NCI-H2227 (cell line): ENCODE measurements around the gene PCDH20.
"Not testable (repeated sequence)": the region's sequence is repeated elsewhere in the genome, so short reads cannot be mapped to it uniquely, and the experiment has no call there.

ENCODE experiments used
- DNase-seq: peaks from one replicate; lab custom pipeline; 2025; ENCODE audit not compliant: unreplicated experiment; lab: John Stamatoyannopoulos, UW

The PCDH20 gene, protein sequence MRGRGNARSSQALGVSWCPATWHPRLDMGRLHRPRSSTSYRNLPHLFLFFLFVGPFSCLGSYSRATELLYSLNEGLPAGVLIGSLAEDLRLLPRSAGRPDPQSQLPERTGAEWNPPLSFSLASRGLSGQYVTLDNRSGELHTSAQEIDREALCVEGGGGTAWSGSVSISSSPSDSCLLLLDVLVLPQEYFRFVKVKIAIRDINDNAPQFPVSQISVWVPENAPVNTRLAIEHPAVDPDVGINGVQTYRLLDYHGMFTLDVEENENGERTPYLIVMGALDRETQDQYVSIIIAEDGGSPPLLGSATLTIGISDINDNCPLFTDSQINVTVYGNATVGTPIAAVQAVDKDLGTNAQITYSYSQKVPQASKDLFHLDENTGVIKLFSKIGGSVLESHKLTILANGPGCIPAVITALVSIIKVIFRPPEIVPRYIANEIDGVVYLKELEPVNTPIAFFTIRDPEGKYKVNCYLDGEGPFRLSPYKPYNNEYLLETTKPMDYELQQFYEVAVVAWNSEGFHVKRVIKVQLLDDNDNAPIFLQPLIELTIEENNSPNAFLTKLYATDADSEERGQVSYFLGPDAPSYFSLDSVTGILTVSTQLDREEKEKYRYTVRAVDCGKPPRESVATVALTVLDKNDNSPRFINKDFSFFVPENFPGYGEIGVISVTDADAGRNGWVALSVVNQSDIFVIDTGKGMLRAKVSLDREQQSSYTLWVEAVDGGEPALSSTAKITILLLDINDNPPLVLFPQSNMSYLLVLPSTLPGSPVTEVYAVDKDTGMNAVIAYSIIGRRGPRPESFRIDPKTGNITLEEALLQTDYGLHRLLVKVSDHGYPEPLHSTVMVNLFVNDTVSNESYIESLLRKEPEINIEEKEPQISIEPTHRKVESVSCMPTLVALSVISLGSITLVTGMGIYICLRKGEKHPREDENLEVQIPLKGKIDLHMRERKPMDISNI

GRCh38 chr13:61415749-61416148, at the start of gene PCDH20:
TSS of gene PCDH20 (minus strand) at chr13:61415849. CDS start at chr13:61415158, 691 bp downstream.
- no peak for DNase-seq

GRCh38 chr13:61463024-61463423, 47.4 kb upstream of the PCDH20 start:
- DNase-seq = no peak

DNA sequence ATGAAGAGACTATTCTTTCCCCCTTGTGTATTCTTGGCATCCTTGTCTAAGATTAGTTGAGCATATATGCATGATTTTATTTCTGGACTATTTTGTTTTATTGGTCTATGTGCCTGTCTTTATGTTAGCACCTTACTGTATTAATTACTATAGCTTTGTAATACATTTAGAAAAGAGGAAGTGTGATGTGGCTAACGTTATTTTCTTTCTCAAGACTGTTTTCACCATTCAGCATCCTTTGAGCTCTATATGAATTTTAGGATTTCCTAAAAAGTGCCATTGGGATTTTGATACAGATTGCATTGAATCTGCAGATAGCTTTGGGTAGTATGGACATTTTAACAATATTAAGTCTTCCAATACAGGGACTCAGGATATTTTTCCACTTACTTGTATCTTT, 37.5 kb upstream of the PCDH20 start:
- no peak for DNase-seq

- DNase-seq = no peak
These were observed 16.4 kb upstream of the PCDH20 start for GRCh38 chr13:61432029-61432428.

DNA sequence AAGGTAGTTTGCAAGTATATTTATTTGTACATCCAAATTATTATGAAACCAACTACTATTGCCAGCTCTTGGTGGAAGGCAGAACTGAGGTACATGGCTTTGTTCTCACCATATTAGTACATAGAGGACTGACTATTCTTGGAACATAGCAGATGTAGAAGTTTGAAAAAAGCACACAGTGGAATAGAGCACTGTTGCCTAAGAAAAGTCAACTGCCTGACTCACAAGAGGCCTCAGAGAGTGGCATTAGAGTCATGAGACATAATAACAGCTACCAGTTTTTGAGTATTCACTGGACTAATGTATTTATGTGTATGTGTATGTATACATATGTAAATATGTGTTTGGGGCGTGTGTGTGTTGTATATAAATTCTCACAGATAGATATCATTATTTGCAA, 8.3 kb upstream of the PCDH20 start:
- no peak for DNase-seq

GRCh38 chr13:61417086-61417570, 1.5 kb upstream of the PCDH20 start:
- DNase-seq = no peak

DNA sequence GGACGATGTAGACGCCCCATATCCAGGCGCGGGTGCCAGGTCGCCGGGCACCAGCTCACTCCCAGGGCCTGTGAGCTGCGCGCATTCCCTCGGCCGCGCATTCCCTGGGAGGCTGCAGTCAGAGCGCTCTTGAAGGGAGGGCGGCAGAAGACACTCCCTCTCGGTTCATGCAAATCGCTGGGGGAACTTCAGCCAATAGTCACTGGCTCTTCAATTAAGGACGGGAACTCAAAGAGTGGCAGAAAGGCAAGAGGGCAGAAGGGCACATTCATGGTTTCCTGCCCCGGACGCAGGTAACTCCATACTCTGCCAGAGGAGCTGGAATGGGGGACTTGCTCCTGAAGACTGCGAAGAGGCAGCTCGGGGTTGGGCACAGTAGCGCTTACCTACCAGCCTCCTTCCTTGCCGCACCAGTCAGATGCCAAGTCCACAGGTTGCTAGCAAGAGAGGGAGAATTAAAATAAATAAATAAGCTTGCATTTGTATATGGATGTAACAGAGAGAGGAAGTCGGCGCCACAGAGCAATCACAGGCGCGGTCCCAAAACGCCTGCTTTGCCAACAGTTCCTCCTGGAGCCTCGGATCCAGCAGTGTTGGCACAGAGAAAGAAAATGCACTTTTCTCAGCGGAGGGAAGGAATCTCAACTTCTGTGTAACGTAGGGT, 459 bp downstream of the PCDH20 start:
- DNase-seq = peak; percentile 43

DNA sequence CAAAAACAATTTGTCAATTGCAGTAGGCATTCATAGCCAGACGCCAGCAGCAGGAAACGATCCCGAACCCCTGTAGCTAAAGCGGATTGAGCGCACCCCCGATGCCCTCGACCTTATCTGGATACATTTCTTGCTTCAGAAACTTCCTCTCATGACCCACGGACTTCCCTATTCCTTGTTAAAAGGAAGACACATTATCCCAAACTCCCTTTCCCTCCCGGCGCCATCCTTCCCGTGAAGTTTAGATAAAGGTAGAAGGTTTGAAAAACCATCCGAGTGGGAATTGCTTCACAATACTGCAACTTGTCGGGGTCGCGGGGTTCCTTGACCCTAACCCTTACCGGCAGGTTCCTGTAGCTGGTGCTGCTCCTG, 977 bp downstream of the PCDH20 start:
- DNase-seq = no peak

GRCh38 chr13:61413572-61414535, 1.8 kb downstream of the PCDH20 start:
- DNase-seq = no peak

- no peak for DNase-seq
These were observed 4.9 kb downstream of the PCDH20 start for GRCh38 chr13:61410669-61411297.

- DNase-seq = no peak
These were observed 5.4 kb downstream of the PCDH20 start for GRCh38 chr13:61410266-61410665.

- DNase-seq = no peak
These were observed 7.1 kb downstream of the PCDH20 start for GRCh38 chr13:61408571-61408970.

GRCh38 chr13:61406275-61406674, 9.4 kb downstream of the PCDH20 start:
- no peak for DNase-seq

DNA sequence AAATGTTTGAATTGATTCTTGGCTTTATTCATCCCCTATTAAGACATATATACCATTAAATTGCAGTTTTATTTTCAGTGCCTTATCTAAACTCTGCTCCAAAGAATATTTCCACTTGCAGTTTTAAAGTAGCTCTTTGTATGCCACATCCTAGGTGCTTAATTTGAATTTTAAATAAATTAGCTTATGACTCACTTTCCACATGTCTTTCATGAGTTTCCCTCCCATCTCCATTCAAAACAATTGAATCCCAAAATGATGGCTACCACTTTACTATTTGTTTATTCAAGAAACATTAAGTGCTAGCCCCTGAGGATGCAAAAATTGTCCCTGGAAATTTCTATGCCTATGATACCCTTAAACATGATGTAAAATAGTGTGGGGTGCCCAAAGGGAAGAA, 19.5 kb downstream of the PCDH20 start:
- DNase-seq = no peak

GRCh38 chr13:61391426-61391825, 24.2 kb downstream of the PCDH20 start:
- no peak for DNase-seq

DNA sequence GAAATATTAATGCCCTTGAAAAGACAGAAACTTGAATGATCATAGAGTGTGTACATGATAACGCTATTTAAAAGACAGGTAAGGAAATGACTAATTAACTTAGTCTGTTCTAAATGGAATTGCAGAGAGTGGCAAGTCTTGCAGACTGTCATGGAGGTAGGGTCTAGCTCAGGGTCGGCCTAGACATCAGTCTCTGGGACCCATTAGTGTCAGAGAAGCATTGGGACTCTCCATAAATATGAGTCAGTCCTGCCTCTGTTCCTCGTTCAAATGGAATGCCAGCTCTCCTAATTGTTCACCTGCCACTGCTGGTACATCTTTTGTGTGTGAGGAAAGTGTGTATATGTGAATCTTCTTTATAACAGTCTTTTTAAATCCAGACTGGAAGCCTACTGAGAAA, 28.0 kb downstream of the PCDH20 start:
- DNase-seq = no peak

- DNase-seq = no peak
These were observed 32.5 kb downstream of the PCDH20 start for GRCh38 chr13:61383111-61383510.

- DNase-seq = no peak
These were observed 45.1 kb downstream of the PCDH20 start for GRCh38 chr13:61370520-61370919.

DNA sequence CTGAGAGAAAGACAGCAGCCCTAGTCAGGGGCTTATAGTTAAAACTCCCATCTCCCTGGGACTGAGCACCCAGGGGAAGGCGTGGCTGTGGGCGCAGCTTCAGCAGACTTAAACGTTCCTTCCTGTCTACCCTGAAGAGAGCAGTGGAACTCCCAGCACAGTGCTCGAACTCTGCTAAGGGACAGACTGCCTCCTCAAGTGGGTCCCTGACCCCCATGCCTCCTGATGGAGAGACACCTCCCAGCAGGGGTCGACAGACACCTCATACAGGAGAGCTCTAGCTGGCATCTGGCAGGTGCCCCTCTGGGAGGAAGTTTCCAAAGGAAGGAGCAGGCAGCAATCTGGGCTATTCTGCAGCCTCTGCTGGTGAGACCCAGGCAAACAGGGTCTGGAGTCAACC, 51.0 kb downstream of the PCDH20 start:
- not testable (repeated sequence) for DNase-seq

DNA sequence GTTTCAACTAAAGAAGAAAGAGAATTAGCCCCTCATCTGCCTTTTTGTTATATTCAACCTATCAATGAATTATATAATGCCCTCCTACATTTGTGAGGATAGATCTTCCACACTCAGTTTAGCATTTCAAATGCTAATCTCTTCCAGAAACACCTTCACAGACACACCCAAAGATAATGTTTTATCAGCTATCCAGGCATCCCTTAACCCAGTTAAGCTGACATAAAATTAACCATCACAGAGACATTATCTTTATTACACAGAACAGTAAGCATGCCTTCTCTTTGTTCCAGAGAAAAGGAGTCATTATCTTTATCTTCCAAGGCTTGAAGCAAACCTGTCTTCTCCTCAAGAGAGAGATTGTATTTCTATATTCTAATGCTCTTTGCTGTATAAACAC, 53.1 kb downstream of the PCDH20 start:
- DNase-seq = no peak
